Suppressor macrophage treated with lipopolysaccharide for 1 hour (primary cell): Measurements from ENCODE around the gene CAT.
A peak's percentile ranks its signal among the peaks of the same experiment; 100 is the strongest.
"Not testable (repeated sequence)": the region's sequence is repeated elsewhere in the genome, so short reads cannot be mapped to it uniquely, and the experiment has no call there.

Source experiments
- DNase-seq, 3 donors: peaks; one replicate each; pipeline ENCODE4 v3.0.0-alpha.2; 2020 to 2022

The CAT gene

DNA sequence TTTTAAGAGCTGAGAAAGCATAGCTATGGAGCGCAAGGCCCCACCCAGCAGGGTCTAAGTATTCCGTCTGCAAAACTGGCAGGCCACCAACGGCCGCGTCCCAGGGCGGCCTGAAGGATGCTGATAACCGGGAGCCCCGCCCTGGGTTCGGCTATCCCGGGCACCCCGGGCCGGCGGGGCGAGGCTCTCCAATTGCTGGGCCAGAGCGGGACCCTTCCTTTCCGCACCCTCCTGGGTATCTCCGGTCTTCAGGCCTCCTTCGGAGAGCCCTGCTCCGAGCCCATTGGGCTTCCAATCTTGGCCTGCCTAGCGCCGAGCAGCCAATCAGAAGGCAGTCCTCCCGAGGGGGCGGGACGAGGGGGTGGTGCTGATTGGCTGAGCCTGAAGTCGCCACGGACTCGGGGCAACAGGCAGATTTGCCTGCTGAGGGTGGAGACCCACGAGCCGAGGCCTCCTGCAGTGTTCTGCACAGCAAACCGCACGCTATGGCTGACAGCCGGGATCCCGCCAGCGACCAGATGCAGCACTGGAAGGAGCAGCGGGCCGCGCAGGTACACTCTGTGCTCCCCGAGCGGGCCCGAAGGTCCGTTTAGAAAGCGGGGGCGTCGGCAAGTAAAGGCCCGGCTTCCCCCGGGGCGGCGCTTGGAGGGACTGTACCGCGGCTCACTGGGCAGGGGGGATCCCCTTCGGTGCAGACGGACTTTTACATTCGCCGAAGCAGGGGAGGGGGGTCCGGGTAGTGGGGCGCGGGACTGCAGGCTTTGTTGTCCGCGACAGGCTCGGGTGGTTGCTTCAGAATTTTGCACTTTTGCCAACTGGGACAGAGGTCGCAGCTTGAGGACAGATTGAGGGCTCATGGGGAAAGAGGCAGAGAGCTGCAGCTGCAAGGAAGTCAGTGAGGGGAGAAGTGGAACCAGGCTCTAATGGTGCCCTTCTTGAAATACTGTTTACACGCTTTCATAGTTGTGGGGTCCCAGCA lies at the start of gene CAT:
CAT (plus strand) TSS at position 406 of the 979 bp plus-strand sequence; CDS start at position 486, 80 bp downstream.
- peak; percentile 98 for DNase-seq

DNA sequence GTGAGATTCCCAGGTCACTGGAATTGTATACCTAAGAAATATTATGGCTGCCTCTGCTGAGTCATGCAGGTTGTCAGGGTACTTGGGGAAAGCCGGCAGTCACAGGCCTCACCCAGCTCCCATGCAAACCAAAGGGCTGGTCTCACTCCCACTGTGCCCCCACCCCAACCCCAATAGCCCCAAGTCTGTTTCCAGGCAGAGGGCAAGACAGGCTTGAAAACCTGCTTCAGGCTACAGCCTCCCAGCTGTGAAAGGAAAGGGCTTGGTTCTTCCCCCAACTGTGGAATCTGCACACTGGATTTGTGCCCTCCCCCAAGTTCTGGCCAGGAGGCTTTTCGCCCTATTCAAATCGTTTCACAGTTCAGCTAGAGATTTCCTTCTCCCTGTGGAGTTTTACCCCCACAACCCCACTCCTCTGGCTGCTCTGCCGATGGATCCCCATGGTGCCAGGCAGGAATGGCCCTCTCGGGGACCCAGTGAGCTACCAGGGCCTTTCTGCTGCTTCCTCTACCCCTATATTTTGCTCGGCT lies 43.9 kb upstream of the CAT start:
- no peak for DNase-seq

DNA sequence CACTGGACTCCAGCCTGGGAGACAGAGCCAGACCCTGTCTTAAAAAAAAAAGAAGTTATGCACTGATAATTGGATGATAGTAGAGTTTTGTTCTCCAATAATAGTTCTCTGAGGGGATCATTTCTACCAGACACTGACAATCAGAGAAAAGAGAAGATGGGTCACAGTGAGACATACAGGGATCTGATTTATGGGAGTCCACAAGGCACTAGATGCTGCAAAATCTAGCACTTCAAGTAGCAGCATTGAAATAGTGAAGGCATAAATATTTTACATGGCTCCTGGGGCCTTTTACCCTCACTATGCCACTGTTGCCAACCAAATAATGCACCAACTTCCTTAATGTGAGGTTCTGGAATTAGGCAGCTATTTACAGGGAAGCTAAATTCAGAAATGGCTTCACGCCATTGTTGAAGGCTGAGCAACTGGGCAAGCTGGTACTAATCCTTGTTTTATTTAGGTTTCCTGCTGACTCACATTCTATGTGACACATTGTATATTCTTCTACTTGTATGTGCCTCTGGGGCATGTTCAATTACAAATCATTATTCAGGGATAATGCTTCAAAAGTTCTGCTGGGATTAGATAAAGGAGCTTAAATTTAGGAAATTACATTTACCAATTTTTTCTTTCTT lies 42.7 kb upstream of the CAT start:
- DNase-seq, result no peak

DNA sequence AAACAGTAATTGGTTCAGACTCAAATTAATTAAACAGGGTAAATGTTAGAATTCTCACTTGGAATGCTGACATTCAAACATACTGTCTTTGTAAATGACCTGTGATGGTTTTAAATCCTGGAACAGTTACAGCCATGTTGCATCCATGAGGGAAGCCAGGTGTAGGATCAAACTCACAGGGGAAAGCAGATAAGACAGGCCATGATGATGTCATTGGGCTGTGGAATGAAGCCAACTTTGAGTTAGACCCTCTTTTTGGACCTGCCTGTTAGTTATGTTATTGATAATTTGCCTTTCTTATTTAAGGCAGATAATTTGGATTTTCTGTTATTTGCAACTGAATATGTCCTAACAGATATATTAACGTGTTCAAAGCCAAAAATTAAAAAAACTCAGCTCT lies 41.6 kb upstream of the CAT start:
- no peak for DNase-seq

DNA sequence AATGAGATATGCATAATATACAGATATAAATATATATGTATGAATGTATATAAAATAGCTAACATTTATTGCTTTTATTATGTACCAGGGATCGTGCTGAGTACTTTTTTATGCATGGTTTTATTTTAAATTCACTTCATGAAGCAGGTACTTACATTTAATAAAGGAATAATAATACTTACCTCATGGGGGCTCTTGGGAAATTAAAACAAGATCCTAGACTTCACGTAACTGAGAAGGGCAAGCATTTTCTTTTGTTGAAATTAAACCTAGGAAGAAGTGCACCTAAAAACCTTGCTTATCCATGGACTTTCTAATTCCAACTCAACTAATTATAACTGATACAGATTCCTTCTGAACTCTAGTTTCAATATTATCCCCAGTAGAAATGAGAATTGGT lies 40.9 kb upstream of the CAT start:
- no peak for DNase-seq

DNA sequence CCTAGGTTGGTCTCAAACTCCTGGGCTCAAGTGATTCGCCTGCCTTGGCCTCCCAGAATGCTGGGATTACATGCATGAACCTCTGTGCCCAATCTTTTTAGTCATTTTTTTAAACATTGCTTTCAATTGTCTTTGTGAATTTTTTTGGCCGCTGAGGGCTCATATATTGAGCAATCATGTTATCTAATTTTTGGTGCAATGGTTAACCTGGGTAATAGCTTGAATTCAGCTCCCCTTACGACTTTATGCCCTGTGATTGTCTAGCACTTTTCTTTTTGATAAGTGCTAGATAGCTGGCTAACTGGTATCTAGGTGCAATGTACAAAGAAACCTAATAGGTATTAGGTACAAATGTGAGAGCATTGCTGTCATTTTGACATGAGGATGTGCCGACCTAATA lies 35.3 kb upstream of the CAT start:
- no peak for DNase-seq

DNA sequence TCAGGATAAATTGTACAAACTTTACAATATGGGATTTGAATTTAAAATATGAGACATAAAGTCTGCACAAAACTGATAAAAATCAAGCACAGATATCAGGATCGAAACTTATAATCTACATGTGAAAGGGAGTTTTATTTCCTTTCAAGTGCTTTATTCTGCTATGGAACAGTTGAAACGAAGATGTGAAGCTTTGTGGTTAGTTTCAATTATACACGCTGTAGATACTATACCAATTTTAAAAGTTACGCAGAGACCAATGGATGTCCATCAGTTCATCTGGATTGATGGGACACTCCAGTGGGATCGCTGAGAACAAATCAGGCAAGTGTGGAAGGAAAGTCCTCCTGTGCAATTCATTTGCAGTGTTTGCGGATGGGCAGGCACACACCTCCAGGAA lies 34.5 kb upstream of the CAT start:
- no peak for DNase-seq

DNA sequence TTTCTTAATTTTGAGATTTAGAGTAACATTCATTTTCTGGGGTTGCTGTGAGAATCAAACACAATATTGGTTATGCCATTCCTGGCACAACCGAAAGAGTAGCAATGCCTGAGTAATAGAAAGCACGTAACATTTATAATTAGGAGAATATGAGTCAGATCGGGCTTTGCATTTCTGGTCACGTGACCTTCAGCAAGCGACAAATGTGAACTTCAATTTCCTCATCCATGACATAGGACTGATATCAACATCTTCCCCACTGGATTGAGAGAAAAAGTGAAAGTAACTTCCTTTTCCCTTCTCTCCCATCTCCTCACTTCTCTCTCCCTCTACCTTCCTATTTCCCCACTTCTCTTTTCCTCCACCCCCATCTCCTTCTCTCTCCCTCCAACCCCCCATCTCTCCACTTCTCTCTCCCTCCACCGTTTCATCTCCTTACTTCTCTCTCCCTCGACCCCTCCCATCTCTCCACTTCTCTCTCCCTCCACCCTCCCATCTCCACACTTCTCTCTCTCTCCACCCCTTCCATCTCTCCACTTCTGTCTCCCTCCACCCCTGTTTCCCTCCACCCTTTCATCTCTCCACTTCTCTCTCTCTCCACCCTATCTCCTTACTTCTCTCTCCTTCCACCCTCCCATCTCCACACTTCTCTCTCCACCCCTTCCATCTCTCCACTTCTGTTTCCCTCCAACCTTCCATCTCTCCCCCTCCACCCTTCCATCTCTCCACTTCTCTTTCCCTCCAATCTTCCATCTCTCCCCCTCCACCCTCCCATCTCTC lies 33.5 kb upstream of the CAT start:
- DNase-seq, result peak; percentile 81 to 97 (median 92)

DNA sequence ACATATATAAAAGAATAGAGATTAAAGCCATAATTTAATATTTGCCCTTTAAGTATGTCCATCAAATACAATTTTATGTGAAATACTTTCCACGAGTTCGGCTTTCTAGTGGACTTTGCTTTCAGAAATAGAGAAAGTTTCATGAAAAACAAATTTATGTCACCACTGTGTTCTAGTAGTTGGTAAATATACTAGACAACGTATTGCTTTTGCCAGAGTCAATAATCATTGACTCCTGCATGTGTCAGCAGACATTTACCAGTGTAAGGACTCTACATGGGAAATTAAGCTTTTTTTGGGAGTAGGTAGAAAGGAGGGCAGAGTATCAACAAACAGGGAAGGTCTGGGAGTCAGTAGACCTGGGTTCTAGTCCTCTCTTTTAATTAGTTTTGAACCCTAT lies 32.3 kb upstream of the CAT start:
- DNase-seq, result no peak

DNA sequence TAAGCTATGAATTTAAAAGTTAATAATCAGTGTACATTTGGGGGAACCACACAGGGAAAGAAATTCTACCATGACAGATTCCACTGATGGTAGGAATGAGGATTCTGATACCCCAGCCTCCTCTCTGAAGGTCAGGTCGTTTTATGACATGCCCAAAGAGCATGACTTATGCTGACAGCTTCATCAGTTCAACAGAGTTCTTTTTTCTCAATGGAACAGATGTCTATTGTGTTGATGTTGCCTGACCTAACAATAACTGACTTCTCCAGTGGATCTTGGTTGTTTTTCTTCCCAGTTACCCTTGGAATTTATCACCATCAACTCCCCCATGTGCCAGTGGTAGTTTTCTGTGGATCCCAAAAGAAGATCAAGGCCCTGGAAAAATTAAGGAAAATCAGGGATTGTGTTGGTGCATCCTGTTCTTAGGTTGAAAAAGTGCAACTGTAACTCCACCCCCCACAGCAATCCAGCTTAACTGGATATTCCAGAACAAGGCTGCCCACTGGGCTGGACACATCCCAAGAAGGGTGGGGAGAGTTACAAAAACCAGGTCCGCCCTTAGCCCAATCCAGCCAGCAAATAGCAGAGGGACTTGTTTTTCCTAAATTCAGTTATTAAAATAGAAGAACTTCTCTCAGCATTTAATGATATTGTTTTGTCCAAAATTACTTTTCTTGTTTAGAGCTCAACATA lies 31.5 kb upstream of the CAT start:
- DNase-seq, result no peak

DNA sequence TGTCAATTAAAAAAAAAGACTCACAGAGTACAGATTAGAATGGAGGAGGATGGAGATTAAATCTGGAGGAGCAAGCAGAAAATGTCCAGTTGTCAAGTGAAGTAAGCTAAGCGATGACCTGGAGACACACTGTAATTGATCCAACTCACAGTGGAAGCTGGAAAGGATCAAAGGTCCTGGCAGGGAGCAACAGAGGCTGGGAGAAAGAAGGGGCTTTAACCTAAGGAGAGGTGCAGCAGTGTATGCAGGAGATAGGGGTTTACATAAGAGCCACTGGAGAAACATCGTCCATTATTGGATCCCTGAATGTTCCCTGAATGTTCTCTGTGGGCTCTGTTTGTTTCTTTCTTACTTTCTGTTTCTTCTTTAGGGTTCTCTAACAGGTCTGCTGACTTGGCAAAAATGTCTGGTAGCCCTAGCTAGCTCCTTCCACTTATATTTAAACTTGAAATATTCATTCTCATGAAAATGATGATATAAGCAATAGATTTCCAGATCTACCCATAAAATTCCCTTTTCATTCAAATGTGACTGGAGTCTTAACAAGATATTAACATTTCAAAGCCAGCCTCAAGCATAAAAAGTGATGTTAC lies 30.1 kb upstream of the CAT start:
- no peak for DNase-seq

DNA sequence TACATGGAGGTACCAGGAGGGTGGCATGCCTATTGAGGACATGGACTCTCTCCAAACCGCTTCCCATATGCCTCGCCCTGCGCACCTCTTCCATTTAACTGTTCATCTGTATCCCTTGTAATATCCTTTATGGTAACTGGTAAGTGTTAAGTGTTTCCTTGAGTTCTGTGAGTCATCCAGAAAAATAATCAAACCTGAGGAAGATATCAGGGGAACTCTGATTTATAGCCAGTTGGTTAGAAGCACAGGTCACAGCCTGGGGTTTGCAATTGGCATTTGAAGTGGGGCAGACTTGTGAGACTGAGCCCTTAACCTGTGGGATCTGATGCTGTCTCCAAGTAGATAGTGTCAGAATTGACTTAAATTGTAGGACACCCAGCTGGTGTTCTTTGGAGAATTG lies 27.6 kb upstream of the CAT start:
- DNase-seq, result no peak

DNA sequence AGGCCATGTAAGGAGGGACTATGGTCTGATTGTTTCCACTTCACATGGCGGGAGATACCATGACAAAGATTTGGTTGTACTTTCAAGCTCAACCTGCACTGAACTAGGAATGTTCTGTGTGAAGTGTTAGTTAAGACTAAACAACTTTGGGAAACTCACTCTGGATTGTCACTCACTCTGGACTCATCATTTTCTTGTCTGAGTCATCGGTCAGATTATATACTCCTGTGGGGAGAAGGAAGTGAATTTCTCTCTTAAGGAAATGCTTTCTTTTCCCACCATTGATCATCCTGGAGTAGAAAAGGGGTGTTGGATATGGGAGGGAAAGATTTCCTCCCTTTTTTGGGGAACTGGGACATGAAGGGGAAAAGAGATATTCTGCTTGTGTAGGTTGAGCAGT lies 26.9 kb upstream of the CAT start:
- peak; percentile 34 to 65 (median 61) for DNase-seq

DNA sequence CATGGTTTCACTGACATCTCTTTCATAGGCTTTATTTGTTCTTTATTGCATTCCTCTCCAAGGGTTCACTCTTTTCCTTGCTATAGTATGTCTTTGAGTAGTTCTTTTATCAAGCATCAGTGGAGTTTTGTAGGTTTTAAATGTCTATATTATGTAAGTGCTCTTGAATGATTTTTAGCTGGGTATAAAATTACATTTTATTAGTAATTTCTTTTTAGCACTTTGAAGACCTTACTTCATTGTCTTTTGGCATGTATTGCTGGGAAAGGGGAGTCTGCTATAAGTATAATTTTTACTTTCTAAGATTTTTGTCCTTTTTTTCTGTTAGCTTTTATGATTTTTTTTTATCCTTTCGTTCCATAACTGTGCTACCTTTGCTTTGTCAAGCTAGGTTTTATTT lies 25.5 kb upstream of the CAT start:
- no peak for DNase-seq

DNA sequence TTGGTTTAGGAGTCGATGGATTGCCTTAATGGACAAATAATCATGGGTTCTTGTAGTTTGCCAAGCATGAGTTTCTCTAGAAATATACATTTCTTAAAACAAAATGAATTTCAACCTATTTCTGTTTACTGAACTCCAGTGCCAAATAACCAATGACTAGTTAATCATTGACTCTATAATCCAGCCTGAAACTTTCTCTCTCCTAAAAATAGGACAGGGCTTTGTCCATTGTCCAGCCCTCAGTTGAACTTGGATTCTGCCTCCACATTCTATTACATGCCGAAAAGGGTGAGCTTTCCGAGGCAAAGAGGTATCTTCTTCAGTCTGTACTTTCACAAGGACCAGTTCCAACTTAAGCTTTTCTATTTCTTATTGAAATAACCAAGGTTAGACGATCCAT lies 23.2 kb upstream of the CAT start:
- no peak for DNase-seq

DNA sequence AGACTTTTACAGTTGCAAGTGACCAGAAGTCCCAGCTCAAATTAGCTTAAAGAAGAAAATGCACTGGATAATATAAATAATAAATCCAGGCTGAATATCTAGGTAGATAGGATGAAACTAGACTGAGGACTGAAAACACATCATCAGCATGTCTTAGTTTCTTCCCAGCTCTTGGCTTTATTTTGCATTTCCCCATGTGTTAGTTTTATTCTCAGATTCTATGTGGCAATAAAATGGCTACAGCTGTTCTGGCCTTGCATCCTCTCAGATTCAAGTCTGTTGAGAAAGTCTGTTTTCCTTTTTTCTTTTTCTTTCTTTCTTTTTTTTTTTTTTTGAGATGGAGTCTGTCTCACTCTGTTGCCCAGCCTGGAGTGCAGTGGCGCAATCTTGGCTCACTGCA lies 22.6 kb upstream of the CAT start:
- no peak for DNase-seq

DNA sequence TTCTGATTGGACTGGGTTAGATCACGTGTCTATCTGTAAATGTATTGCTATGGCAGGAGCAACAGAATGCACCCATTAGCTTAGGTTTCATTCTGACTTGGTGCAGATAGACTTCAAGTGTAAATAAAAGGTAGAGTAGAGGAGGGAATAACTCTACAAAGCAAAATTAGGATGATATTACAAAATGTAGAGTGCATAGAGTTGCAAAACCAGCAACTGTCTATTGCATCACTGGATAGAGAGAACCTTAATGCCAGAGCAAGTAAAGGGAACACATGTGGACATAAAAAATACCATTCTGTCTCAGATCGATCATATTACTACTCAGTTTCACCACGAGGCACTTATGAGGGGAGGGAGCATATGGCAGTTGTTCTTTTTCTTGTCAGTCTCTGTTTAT lies 22.0 kb upstream of the CAT start:
- DNase-seq, result peak in 1 of 3 donors; percentile 42

DNA sequence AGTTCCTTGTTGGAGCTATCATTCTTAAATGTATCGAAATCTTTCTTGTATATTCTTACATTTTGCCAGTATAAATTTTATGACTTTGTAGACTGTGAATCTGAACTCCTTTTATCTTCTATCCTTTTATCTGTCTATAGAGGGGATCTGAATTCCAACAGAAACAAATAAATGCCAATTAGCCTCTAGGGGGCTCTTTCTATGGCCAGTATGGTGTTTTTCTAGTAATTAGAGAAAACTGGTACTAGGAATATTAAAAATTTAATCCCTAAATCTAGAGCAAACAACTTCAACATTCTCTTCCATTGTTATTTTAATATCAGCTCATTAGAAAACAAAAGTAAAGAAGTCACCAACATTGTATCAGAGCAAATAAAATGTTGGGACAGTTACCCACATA lies 21.5 kb upstream of the CAT start:
- no peak for DNase-seq

DNA sequence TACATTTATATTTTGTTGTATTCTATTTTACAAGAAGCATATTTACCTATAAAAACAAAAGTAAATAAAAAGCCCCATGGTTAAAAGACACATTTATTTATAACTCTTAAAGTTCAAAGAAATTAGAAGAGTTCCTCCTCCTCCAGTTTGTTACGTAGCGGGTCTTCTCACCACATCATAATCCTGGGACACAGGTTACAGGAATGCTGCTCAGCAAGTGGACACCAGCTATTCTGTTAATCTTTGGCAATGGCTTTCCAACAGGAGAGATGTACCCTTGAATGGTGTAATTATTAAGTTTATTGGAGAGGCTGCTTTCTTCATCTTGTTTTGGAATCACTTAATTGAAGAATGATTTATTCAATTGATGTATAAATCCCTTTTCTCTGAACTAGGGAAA lies 19.6 kb upstream of the CAT start:
- no peak for DNase-seq

DNA sequence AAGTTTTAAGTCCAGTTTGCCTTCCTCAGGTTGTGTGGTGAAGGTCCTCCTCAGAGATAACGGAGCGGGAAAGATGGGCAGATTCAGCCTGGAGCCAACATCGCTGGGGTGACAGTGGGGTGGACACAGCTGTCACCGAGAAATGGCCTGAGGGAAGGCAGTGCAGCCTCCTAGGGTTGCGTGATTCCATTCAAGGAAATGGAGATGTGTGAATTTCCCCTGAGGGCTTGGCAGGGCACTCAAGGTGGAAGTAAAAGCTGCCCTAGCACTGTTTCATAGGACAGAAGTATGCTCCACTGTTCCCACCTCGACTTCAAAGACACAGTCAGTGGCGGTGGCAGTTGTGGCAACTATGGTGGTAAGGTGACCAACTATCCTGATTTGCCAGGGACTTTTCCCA lies 15.4 kb upstream of the CAT start:
- peak in 1 of 3 donors; percentile 16 for DNase-seq

DNA sequence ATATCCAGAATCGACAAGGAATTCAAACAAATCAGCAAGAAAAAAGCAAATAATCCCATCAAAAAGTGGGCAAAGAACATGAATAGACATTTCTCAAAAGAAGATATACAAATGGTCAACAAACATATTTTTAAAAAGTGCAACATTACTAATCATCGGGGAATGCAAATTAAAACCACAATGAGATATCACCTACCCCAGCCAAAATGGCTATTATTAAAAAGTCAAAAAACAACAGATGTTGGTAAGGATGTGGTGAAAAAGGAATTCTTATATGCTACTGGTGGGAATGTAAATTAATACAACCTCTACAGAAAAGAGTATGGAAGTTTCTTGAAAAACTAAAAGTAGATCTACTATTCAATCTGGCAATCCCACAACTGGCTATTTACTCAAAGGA lies 13.9 kb upstream of the CAT start:
- DNase-seq, result not testable (repeated sequence)

DNA sequence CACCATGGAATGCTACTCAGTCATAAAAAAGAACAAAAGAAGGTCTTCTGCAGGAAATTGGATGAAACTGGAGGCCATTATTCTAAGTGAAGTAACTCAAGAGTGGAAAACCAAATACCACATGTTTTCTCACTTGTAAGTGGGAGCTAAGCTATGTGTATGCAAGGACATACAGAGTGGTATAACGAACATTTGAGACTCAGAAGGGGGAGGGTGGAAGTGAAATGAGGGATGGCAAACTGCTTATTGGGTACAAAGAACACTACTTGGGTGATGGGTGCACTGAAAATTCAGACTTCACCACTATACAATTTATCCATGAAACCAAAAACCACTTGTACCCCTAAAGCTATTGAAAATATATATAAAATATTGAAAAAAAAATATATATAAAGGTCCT lies 13.4 kb upstream of the CAT start:
- no peak for DNase-seq
